Measurements from ENCODE around the gene N4BP2.

DNA sequence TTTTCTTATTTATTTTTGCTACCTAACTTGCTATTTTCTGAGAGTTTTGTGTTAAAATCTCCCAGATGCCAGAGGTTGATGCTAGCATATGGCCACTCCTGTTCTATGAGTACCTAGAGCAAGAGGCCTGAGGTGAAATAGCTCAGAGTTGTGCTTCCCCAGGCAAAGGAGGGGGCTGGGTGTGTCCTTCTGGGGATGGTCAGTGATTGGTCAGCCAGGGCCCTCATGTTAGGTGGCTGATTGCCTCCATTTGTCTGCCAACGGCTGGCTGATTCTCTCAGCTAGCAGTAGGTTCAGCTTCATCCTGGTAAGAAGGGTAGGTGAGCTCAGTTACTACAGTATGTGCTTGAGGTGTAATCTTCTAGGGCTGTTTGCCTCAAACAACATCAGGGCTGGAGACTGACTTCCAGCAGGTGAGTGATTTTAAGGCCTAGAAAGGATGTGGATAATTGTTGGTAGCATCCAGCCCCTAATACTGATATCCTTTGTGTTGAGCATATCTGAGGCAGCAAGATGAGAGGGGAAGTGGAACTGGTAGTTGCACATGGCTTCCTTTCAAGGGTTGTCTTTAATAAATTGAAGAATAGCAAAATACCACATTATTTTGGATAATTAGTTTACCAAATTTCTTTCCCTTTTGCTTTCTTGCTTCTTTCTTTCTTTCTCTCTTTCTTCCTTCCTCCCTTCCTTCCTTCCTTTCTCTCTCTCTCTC, 77.7 kb downstream of the N4BP2 start:
- TF ChIP-seq, protein P1, sequence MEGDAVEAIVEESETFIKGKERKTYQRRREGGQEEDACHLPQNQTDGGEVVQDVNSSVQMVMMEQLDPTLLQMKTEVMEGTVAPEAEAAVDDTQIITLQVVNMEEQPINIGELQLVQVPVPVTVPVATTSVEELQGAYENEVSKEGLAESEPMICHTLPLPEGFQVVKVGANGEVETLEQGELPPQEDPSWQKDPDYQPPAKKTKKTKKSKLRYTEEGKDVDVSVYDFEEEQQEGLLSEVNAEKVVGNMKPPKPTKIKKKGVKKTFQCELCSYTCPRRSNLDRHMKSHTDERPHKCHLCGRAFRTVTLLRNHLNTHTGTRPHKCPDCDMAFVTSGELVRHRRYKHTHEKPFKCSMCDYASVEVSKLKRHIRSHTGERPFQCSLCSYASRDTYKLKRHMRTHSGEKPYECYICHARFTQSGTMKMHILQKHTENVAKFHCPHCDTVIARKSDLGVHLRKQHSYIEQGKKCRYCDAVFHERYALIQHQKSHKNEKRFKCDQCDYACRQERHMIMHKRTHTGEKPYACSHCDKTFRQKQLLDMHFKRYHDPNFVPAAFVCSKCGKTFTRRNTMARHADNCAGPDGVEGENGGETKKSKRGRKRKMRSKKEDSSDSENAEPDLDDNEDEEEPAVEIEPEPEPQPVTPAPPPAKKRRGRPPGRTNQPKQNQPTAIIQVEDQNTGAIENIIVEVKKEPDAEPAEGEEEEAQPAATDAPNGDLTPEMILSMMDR (conservative IDR thresholded peaks at IDR 0.05; ENCODE audit: low read depth, low read length) = no peak
- TF ChIP-seq EZH2phosphoT487 (IDR thresholded peaks at IDR 0.05; ENCODE audit: borderline replicate concordance, low read length) (no peak), EZH2 (IDR thresholded peaks at IDR 0.05; ENCODE audit: low read length, unreplicated experiment) (no peak)

All from PC-3 (cell line).